Measurements from ENCODE around the gene PLSCR2.
"Not testable (repeated sequence)": the region's sequence is repeated elsewhere in the genome, so short reads cannot be mapped to it uniquely, and the experiment has no call there.

PLSCR2 gene, protein sequence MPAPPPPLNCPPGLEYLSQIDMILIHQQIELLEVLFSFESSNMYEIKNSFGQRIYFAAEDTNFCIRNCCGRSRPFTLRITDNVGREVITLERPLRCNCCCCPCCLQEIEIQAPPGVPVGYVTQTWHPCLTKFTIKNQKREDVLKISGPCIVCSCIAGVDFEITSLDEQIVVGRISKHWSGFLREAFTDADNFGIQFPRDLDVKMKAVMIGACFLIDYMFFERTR

DNA sequence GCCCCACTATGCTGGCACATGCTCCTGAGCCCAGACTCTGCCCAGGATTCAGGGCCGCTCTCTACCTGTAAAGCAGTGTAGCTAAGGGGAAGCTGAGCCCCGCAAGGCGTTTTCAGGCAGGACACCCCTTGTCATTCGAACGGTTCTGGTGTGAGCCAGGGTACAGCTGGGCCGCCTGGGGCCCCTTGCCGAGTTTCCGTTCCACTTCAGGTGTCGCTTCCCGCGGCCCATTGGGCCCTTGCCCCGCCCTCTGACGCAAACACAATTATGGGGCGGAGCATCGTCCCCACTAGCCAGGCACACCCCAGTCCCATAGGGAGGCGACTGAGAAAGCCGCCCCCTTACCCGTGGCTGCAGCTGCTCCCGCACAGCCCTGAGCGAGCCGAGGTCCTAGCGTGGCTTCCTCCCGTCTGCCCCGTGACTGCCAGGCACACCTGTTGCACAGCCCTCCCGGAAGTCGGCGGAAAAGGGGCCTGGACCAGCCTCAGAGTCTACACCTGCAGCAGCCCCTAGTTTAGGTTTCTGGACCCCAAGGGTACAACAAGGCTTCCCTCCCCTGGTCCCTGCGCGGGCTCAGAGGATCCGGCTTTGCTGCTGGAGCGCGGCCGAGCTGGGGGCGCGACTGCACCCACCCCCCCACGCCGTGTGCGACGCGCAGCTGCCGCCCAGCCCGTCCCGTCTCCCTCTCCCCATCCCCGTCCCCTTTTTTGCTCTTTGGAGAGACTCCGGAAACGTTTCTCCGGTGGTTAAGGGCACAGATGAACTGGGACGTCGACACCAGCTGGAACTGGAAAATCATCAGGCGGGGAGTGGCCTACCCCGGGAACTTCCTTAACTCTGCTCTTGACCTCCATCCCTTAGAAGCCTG lies at the start of gene PLSCR2:
TSS of gene PLSCR2 (minus strand) at position 412 of the 868 bp plus-strand sequence. CDS start 9,657 bp downstream, outside the sequence.
- DNase-seq (ENCODE audit: low read depth, low spot score), result no peak

DNA sequence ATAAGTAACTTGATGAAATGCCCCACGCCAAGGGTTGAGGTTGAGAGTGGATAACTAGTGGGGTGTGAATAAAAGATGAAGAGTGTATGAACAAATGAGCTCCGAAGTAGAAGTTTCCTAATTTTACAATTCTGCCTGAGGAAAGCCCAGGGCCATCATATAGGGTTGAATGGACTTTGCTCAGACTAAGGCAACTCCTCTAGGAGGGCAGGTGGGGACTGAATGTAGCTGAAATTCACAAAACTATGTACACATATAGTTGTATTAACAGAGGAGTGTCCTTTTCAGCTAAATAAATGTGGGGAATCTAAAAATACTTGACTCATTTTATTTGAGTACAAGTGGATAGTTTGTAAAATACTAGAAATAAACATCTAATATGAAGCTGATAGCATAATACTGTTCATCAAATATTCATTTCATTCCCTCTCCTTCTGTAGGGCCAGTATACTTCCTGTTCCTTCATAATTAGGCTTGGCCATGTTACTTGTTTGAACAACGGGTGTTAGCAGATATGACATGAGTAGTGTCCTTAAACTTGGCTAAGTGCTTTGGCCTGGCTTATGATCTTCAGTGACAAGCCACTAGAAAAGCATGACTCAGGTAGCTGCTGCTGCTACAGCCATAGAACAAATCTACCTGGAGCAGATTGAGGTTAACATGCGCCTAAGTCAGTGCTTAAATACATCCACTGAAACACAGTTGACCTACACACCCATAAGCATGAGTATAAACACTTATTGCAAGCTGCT lies 48.5 kb upstream of the PLSCR2 start:
- DNase-seq (ENCODE audit: low read depth, low spot score), result no peak

DNA sequence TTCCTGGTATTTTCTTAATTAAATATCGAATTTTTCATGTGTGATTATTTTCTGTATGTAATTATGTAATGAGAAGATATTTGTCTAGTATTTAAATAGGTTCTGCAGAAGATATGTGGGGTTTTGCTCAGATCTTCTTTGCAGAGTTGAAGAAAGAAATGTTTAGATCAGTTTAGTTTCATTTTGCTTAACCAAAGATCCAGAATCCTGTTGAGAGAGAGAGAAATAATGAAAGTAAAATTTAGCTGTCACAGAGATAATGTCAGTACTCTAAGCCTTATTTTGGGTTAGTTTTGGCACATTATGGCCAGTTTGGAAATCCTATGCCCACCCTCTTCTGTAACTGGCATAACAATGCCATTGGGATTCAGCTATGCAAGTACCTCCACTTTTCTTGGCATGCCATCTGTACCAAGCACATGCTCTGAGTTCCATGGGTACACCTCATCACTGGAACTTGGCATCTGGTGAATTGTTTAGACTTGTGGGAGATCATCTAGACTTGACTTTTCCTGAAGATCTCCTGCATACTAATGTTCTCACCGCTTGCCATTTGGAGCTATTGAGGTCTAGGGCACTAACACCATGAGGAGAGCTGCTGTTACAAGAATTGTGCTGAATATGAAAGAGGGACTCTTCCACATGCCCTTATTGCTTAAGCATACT lies 44.2 kb upstream of the PLSCR2 start:
- no peak for DNase-seq (ENCODE audit: low read depth, low spot score)

DNA sequence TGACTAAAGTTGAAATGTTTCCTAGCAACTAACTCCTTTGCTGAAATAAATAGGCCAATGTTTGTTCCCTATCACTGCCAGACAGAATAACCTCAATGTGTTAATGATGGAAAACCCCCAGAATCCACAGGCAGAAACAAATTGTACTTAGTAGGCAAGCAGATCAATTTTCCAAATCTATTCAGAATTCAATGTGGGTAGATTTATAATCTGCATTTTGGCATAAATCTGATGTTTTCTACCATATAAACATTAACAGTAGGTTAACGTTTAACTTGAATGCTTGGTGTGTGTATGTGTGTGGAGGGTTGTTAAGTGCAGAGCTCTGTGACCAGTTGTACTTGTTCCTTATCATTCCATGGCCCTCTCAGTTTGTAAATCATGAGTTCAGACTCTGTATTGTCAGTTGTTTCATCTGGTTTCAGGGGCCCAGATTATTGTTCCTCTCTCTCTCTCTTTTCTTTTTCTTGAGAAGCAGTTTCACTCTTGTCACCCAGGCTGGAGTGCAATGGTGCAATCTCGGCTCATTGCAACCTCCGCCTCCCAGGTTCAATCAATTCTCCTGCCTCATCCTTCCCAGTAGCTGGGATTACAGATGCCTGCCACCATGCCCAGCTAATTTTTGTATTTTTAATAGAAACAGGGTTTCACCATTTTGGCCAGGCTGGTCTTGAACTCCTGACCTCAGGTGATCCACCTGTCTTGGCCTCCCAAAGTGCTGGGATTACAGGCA lies 42.2 kb upstream of the PLSCR2 start:
- no peak for DNase-seq (ENCODE audit: low read depth, low spot score)

- no peak for DNase-seq (ENCODE audit: low read depth, low spot score)
These were observed 38.2 kb upstream of the PLSCR2 start for GRCh38 chr3:146507331-146508120.

- DNase-seq (ENCODE audit: low read depth, low spot score), result no peak
These were observed 36.2 kb upstream of the PLSCR2 start for GRCh38 chr3:146505516-146505915.

GRCh38 chr3:146504498-146505197 lies 35.3 kb upstream of the PLSCR2 start:
- no peak for DNase-seq (ENCODE audit: low read depth, low spot score)

DNA sequence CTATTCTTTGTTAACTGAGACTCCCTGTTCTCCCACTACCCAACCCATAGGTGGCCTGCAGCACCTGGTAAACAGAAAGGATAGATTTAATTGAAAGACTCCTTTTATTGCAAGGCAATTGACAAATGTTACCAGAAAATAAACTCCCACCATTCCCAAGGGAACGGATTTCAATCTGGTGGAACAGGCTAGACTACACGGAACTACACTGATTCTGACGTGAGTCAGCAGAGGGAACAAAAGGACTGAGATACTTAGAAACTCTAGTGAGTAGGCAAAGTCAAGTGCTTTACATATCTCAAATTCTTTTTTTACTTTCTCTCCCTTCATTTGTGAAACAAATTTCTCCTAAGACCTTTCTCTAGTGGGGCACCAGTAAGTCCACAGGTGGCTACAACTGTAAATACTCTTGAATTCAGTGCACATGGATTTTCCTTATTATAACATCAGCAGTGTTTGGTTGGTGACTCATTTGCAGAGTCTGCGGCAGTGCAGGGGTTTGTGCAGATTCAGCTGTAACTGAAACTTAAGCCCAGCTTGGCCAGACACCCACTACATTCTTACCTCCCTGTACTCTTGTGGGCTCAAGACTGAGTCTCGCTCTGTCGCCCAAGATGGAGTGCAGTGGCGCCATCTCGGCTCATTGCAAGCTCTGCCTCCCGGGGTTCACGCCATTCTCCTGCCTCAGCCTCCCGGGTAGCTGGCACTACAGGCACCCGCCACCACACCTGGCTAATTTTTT lies 34.3 kb upstream of the PLSCR2 start:
- peak; percentile 80 for DNase-seq (ENCODE audit: low read depth, low spot score)

- no peak for DNase-seq (ENCODE audit: low read depth, low spot score)
These were observed 33.6 kb upstream of the PLSCR2 start for GRCh38 chr3:146502887-146503460.

DNA sequence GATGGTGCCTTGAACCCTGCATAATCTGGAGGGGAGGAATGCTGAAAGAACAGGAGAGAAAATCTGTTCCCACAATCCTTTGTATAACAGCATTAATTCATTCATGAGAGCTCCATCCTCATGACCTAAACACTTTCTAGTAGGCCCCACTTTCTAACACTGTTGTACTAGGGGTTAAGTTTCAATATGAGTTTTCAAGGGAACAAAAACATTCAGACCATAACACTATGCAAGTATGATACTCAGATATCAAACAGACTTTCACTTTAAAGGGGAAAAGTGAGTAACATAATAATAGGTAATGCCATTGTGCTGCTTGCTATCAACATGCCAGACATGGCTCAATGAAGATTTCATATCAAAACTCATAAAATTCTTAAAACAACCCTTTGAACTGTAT lies 32.4 kb upstream of the PLSCR2 start:
- DNase-seq (ENCODE audit: low read depth, low spot score), result no peak

GRCh38 chr3:146499701-146500100 lies 30.3 kb upstream of the PLSCR2 start:
- no peak for DNase-seq (ENCODE audit: low read depth, low spot score)

DNA sequence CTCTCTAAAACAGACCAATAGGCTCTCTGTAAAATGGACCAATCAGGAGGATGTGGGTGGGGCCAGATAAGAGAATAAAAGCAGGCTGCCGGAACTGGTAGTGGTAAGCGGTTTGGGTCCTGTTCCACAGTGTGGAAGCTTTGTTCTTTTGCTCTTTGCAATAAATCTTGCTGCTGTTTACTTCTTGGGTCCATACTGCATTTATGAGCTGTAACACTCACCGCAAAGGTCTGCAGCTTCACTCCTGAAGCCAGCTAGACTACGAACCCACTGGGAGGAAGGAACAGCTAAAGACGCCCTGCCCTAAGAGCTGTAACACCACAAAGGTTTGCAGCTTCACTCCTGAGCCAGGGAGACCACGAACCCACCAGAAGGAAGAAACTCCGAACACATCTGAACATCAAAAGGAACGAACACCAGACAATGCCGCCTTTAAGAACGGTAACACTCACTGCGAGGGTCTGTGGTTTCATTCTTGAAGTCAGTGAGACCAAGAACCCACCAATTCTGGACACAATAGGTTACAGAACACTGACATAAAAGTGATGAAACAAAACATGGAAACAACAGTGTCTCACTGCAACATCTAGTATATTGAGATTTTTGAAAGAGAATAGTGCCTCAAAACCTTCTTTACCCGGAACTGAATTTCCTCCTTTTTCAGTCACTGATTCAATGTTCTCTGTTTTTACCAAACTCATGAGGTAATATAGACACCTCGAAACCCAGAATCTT lies 28.8 kb upstream of the PLSCR2 start:
- no peak for DNase-seq (ENCODE audit: low read depth, low spot score)

GRCh38 chr3:146497145-146497843 lies 27.9 kb upstream of the PLSCR2 start:
- not testable (repeated sequence) for DNase-seq (ENCODE audit: low read depth, low spot score)

- DNase-seq (ENCODE audit: low read depth, low spot score), result no peak
These were observed 27.4 kb upstream of the PLSCR2 start for GRCh38 chr3:146496726-146497125.

DNA sequence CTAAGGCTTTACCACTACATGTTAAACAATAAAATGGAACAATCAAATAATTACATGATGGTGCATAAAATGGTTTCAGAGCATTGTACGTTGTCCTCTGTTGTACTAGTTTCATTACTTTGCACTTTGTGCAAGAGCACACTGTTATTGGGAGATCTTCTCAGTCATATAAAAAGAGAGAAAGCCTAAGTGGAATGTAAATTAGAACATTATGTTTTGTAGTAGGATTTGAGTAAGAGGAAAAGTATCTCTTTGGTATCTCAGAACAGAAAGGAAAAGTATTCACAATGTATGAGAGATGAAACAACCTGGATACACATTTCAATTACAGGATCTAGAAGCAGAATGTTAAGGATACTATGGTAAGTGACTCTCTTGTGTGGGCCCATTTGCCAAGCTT lies 26.9 kb upstream of the PLSCR2 start:
- DNase-seq (ENCODE audit: low read depth, low spot score), result no peak

DNA sequence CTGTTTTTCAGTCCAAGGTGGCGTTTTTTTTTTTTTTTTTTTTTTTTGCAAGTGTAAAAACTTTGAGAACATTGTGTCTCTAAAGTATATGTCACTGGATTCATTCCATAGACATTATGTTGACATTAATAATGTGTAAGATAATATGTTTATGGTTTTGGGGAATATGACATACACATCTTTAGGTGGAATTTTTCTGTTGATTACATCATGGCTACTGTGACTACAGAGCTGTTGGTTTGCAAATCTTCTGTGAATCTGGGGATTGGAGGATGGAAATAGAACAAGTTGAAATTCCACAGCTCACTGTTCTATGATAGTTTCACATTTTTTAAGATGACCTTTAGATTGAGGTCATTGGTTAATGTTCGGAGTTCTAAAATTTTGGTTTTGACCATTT lies 24.4 kb upstream of the PLSCR2 start:
- no peak for DNase-seq (ENCODE audit: low read depth, low spot score)

DNA sequence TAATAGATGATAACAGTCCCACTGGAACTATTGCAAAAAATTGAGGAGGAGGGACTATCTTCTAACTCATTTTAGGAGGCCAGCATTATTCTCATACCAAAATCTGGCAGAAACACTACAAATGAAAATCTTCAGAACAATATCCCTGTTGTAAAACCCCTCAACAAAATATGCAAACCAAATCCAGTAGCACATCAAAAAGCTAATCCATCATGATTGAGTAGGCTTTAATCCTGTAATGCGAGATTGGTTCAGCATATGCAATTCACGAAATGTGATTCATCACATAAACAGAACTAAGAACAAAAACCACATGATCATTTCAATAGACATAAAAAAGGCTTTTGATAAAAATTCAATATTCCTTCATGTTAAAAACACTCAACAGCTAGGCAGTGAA lies 23.9 kb upstream of the PLSCR2 start:
- DNase-seq (ENCODE audit: low read depth, low spot score), result no peak
